A549 (cell line): Measurements from ENCODE around the gene FBXO10. TPM values are rescaled to one million over a fixed set of nuclear protein-coding genes. Genes with fewer than 3 reads are reported as not detected.

Experiments used
- ATAC-seq, 2 experiments: fragments of 200-7000 bp in 1 of 2; fragments of >200 bp in 1 of 2; cut with Nextera tagmentation in 1 of 2; cut with Tn5 transposase in 1 of 2; 3 replicates each; pipeline versions ENCODE4 v1.8.0 to v1.9.1; 2018 to 2020; ENCODE audit warnings: mild to moderate bottlenecking in 1 of 2, moderate library complexity in 1 of 2
- CTCF ChIA-PET: fragments of 300-600 bp; sonication (Branson Sonifier 250); formaldehyde crosslinking; extraction: SDS; loops from one replicate; lab custom pipeline; 2021; ENCODE audit warnings: antibody characterized with exemption, inconsistent platforms; lab: Yijun Ruan, JAX
- POLR2A ChIA-PET: fragments of 350-600 bp; formaldehyde crosslinking; extraction: SDS; loops from one replicate; lab custom pipeline; 2021; ENCODE audit warnings: antibody characterized with exemption, inconsistent platforms; lab: Yijun Ruan, JAX
- DNase-seq, 2 experiments: peaks; one replicate each; pipeline versions ENCODE4 v3.0.0 to v3.0.0-alpha.2; 2011 to 2016; ENCODE audit warnings: low read depth in 1 of 2, low spot score in 1 of 2
- FAIRE-seq: peaks from 2 replicates; lab custom pipeline; 2011; peaks lifted over from hg19 to GRCh38; lab: Jason Lieb, UNC
- H3K27ac ChIP-seq, 2 experiments: fragments of >200 bp; sonication (Bioruptor Twin); formaldehyde crosslinking; 3 replicates each; pipeline ENCODE4 v1.5.1; 2016 to 2017
- H3K4me1 ChIP-seq: fragments of >200 bp; sonication (Bioruptor Twin); formaldehyde crosslinking; 3 replicates; pipeline ENCODE4 v1.6.1; 2016
- H3K4me2 ChIP-seq: fragments of >200 bp; sonication (Bioruptor Twin); formaldehyde crosslinking; 3 replicates; pipeline ENCODE4 v1.6.1; 2016
- H3K4me3 ChIP-seq: fragments of >200 bp; sonication (Bioruptor Twin); formaldehyde crosslinking; 3 replicates; pipeline ENCODE4 v1.5.1; 2016
- H3K9me3 ChIP-seq: fragments of >200 bp; sonication (Bioruptor Twin); formaldehyde crosslinking; 3 replicates; pipeline ENCODE4 v1.6.1; 2016
- ATOH8 ChIP-seq: fragments of 250-450 bp; sonication (Bioruptor Pico); IDR thresholded peaks from 2 replicates; pipeline ENCODE4 v1.5.0; 2020; ENCODE audit warnings: low read depth, mild to moderate bottlenecking, moderate library complexity
- CBX8 ChIP-seq: fragments of 200-600 bp; sonication (generic); IDR thresholded peaks from 2 replicates; pipeline ENCODE4 v1.6.1; 2016
- E2F6 ChIP-seq: IDR thresholded peaks from 2 replicates; pipeline ENCODE4 v1.6.1; 2012; ENCODE audit warnings: low read depth, borderline replicate concordance
- EP300 ChIP-seq, 2 experiments: fragments of >200 bp; sonication (Bioruptor Twin); formaldehyde crosslinking; IDR thresholded peaks; 2 replicates in 1 of 2; 3 replicates in 1 of 2; pipeline ENCODE4 v1.6.1; 2016 to 2017
- FOSB ChIP-seq: fragments of 250-450 bp; sonication (Bioruptor Pico); IDR thresholded peaks from 2 replicates; pipeline ENCODE4 v1.5.0; 2020; ENCODE audit warnings: mild to moderate bottlenecking, moderate library complexity
- HDAC2 ChIP-seq: fragments of 200-600 bp; sonication (generic); IDR thresholded peaks from 2 replicates; pipeline ENCODE4 v1.6.1; 2016
- HOXA7 ChIP-seq: fragments of 250-450 bp; sonication (Bioruptor Pico); IDR thresholded peaks from 2 replicates; pipeline ENCODE4 v1.5.0; 2020; ENCODE audit warnings: mild to moderate bottlenecking, moderate library complexity
- HOXB5 ChIP-seq: fragments of 250-450 bp; sonication (Bioruptor Pico); IDR thresholded peaks from 2 replicates; pipeline ENCODE4 v1.5.0; 2020; ENCODE audit warnings: mild to moderate bottlenecking, moderate library complexity
- JUN ChIP-seq, 2 experiments: fragments of >200 bp; sonication (Bioruptor Twin); formaldehyde crosslinking; IDR thresholded peaks; 2 replicates in 1 of 2; 3 replicates in 1 of 2; pipeline ENCODE4 v1.6.1; 2016 to 2017
- KDM1A ChIP-seq: fragments of 200-600 bp; sonication (generic); IDR thresholded peaks from 2 replicates; pipeline ENCODE4 v1.6.1; 2016; ENCODE audit warnings: low read depth, mild to moderate bottlenecking
- MAZ ChIP-seq: fragments of 150-350 bp; IDR thresholded peaks from 2 replicates; pipeline ENCODE4 v1.6.1; 2014; ENCODE audit warnings: antibody characterized with exemption, low read depth, low read length, borderline replicate concordance
- MYC ChIP-seq: IDR thresholded peaks from 2 replicates; pipeline ENCODE4 v1.6.1; 2012; ENCODE audit warnings: mild to moderate bottlenecking, inconsistent platforms, low read length, improper control_type of control experiment, borderline replicate concordance
- NR3C1 ChIP-seq: fragments of >200 bp; sonication (Bioruptor Twin); formaldehyde crosslinking; IDR thresholded peaks from 3 replicates; pipeline ENCODE4 v1.6.1; 2017
- POLR2AphosphoS2 ChIP-seq: conservative IDR thresholded peaks from 2 replicates; pipeline ENCODE4 v1.6.1; 2012; ENCODE audit warnings: low read length, improper control_type of control experiment, inconsistent platforms
- RARB ChIP-seq: fragments of 250-450 bp; sonication (Bioruptor Pico); IDR thresholded peaks from 2 replicates; pipeline ENCODE4 v1.8.0; 2021; ENCODE audit warnings: mild to moderate bottlenecking, moderate library complexity
- RFX5 ChIP-seq: fragments of 450-650 bp; IDR thresholded peaks from 2 replicates; pipeline ENCODE4 v1.7.1; 2014; ENCODE audit warnings: antibody characterized with exemption, mild to moderate bottlenecking, moderate library complexity
- SREBF2 ChIP-seq: fragments of 450-650 bp; IDR thresholded peaks from 2 replicates; pipeline ENCODE4 v1.6.1; 2014; ENCODE audit warnings: mild to moderate bottlenecking, moderate library complexity
- ZC3H11A ChIP-seq: fragments of 450-650 bp; IDR thresholded peaks from 2 replicates; pipeline ENCODE4 v1.6.1; 2014; ENCODE audit warnings: antibody characterized with exemption, mild to moderate bottlenecking
- WGBS: methylation state at CpG from one replicate; pipeline ENCODE4 v1.1.6; 2017; ENCODE audit errors: missing lambda C conversion rate; 5-methylcytosine and 5-hydroxymethylcytosine counted together
- polyA plus RNA-seq, 4 experiments: library from polyadenylated mRNA; depleted of rRNA in 3 of 4; stranded (reverse); fragments of >200 nt; fragmentation: RNase III in 1 of 4; extraction: RNeasy Plus Mini Kit Qiagen cat#74134 plus additional on column Dnase treatment in 1 of 4; gene quantifications; 2 replicates in 3 of 4; 3 replicates in 1 of 4; pipeline ENCODE4 v1.2.3, GENCODE V29; 2011 to 2017
- TF ChIP-seq, protein P1 (sequence below): fragments of >200 bp; sonication (Bioruptor Twin); formaldehyde crosslinking; IDR thresholded peaks from 3 replicates; pipeline ENCODE4 v1.6.1; 2016
- TF ChIP-seq, protein P2 (sequence below): fragments of 200-600 bp; sonication (generic); IDR thresholded peaks from 2 replicates; pipeline ENCODE4 v1.6.1; 2016; ENCODE audit warnings: antibody characterized with exemption, mild to moderate bottlenecking, moderate library complexity

FBXO10 gene
- polyA plus RNA-seq, 2 of the 4 experiments (the other 2 are of a cell fraction): 5.0 to 5.3 TPM

- Histone ChIP-seq H3K4me1 (no peaks in the 10 kb centered on the region), H3K9me3 (no peaks in the 10 kb centered on the region)
- DNase-seq: no peak
- CTCF ChIA-PET: interaction anchor here (0.8 to 2.5 kb wide), 5 partner anchors 9 to 122 kb away, joined by 3 to 8 read pairs (median 6); no protein-coding TSS in a partner anchor
- peak; percentile 32 for FAIRE-seq
- 79% methylated on average over 5 of the region's 5 CpGs for WGBS
- TF ChIP-seq RFX5 (no peak), ATOH8 (CRISPR knock-in tag) (no peak), HOXB5 (CRISPR knock-in tag) (no peak), EP300 (IDR thresholded peaks at IDR 0.05) (no peak), HDAC2 (no peak), MAZ (no peak), E2F6 (no peak), MYC (no peak), POLR2AphosphoS2 (no peak), CBX8 (no peak), KDM1A (no peak), ZC3H11A (no peak)
- TF ChIP-seq, all 56 proteins: peak for 0
- Histone ChIP-seq H3K27ac (no peak overlapping the region), H3K4me2 (no peak overlapping the region), H3K4me3 (no peak overlapping the region)
- no peak for ATAC-seq
- POLR2A ChIA-PET: no interaction called here
These were observed 49.0 kb upstream of the FBXO10 start for GRCh38 chr9:37625036-37625757.

- ChIA-PET CTCF (interaction anchor here (1.1 to 2.5 kb wide), 3 partner anchors 9 to 28 kb away, joined by 3 to 8 read pairs (median 7); no protein-coding TSS in a partner anchor), POLR2A (no interaction called here)
- WGBS: 34% methylated on average over 1 of the region's 1 CpG
- ATAC-seq (no peak), DNase-seq (no peak)
- no peaks in the 10 kb centered on the region for H3K9me3 ChIP-seq
- TF ChIP-seq CBX8 (no peak), RARB (CRISPR knock-in tag) (no peak), NR3C1 (no peak), FOSB (no peak), JUN (IDR thresholded peaks at IDR 0.05) (no peak), HOXA7 (CRISPR knock-in tag) (no peak), SREBF2 (no peak)
- TF ChIP-seq, protein P1, sequence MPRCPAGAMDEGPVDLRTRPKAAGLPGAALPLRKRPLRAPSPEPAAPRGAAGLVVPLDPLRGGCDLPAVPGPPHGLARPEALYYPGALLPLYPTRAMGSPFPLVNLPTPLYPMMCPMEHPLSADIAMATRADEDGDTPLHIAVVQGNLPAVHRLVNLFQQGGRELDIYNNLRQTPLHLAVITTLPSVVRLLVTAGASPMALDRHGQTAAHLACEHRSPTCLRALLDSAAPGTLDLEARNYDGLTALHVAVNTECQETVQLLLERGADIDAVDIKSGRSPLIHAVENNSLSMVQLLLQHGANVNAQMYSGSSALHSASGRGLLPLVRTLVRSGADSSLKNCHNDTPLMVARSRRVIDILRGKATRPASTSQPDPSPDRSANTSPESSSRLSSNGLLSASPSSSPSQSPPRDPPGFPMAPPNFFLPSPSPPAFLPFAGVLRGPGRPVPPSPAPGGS: no peak
- TF ChIP-seq, protein P2, sequence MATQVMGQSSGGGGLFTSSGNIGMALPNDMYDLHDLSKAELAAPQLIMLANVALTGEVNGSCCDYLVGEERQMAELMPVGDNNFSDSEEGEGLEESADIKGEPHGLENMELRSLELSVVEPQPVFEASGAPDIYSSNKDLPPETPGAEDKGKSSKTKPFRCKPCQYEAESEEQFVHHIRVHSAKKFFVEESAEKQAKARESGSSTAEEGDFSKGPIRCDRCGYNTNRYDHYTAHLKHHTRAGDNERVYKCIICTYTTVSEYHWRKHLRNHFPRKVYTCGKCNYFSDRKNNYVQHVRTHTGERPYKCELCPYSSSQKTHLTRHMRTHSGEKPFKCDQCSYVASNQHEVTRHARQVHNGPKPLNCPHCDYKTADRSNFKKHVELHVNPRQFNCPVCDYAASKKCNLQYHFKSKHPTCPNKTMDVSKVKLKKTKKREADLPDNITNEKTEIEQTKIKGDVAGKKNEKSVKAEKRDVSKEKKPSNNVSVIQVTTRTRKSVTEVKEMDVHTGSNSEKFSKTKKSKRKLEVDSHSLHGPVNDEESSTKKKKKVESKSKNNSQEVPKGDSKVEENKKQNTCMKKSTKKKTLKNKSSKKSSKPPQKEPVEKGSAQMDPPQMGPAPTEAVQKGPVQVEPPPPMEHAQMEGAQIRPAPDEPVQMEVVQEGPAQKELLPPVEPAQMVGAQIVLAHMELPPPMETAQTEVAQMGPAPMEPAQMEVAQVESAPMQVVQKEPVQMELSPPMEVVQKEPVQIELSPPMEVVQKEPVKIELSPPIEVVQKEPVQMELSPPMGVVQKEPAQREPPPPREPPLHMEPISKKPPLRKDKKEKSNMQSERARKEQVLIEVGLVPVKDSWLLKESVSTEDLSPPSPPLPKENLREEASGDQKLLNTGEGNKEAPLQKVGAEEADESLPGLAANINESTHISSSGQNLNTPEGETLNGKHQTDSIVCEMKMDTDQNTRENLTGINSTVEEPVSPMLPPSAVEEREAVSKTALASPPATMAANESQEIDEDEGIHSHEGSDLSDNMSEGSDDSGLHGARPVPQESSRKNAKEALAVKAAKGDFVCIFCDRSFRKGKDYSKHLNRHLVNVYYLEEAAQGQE: no peak
- TF ChIP-seq, all 56 proteins: peak for 0
- H3K27ac ChIP-seq: no peak overlapping the region
- no peak overlapping the region for H3K4me2 ChIP-seq
- no peak for FAIRE-seq
- no peak overlapping the region for H3K4me3 ChIP-seq
- no peaks in the 10 kb centered on the region for H3K4me1 ChIP-seq
These were observed 47.9 kb upstream of the FBXO10 start for GRCh38 chr9:37624073-37624472.
